ENCODE data around the gene DCUN1D3.

GRCh38 chr16:20941636-20941926, 41.4 kb upstream of the DCUN1D3 start:
- TF ChIP-seq CTCF (IDR thresholded peaks at IDR 0.05) (no peak), POLR2A (IDR thresholded peaks at IDR 0.05) (no peak)

Data from uterus (tissue), 2 donors.